DND-41 (cell line): ENCODE measurements around the gene STARD10.

Experiments
- ATAC-seq: fragments of 200-7000 bp; cut with Tn5 transposase; 3 replicates; pipeline ENCODE4 v1.9.1; 2021; ENCODE audit warnings: low read depth; ENCODE audit not compliant: insufficient read depth
- DNase-seq: peaks from one replicate; pipeline ENCODE4 v3.0.0-alpha.2; 2020
- H2AFZ ChIP-seq: 2 replicates; pipeline ENCODE4 v1.6.0; 2012; ENCODE audit warnings: low read depth, low read length
- H3K27ac ChIP-seq: 2 replicates; pipeline ENCODE4 v1.5.1; 2012; ENCODE audit warnings: low read length, inconsistent platforms
- H3K27me3 ChIP-seq: fragments of 200-600 bp; sonication (generic); 2 replicates; pipeline ENCODE4 v1.6.0; 2012; ENCODE audit warnings: low read length, mild to moderate bottlenecking, inconsistent platforms; ENCODE audit not compliant: insufficient read depth, poor library complexity
- H3K36me3 ChIP-seq: 2 replicates; pipeline ENCODE4 v1.5.1; 2012; ENCODE audit warnings: low read length, inconsistent platforms; ENCODE audit not compliant: insufficient read depth
- H3K4me1 ChIP-seq: 2 replicates; pipeline ENCODE4 v1.5.1; 2012; ENCODE audit warnings: mild to moderate bottlenecking, low read length; ENCODE audit not compliant: insufficient read depth
- H3K4me2 ChIP-seq: 2 replicates; pipeline ENCODE4 v1.6.0; 2012; ENCODE audit warnings: mild to moderate bottlenecking, moderate library complexity, low read length, inconsistent platforms; ENCODE audit not compliant: insufficient read depth
- H3K4me3 ChIP-seq, 2 experiments: fragments of 200-600 bp in 1 of 2; shearing (Covaris generic) in 1 of 2; 2 replicates each; pipeline ENCODE4 v1.5.1; 2012 to 2016; ENCODE audit warnings: inconsistent platforms in 2 of 2, low read length in 2 of 2, mild to moderate bottlenecking in 2 of 2, low read depth in 1 of 2, moderate library complexity in 1 of 2
- H3K79me2 ChIP-seq: 2 replicates; pipeline ENCODE4 v1.6.0; 2012; ENCODE audit warnings: low read length, inconsistent platforms; ENCODE audit not compliant: insufficient read depth
- H3K9ac ChIP-seq: 2 replicates; pipeline ENCODE4 v1.6.0; 2012; ENCODE audit warnings: low read depth, mild to moderate bottlenecking, inconsistent platforms, low read length, moderate library complexity
- H3K9me3 ChIP-seq: 2 replicates; pipeline ENCODE4 v1.5.1; 2012; ENCODE audit warnings: low read length, moderate library complexity, mild to moderate bottlenecking, inconsistent platforms; ENCODE audit not compliant: insufficient read depth, severe bottlenecking
- H4K20me1 ChIP-seq: 2 replicates; pipeline ENCODE4 v1.6.0; 2012; ENCODE audit warnings: low read length; ENCODE audit not compliant: insufficient read depth
- CTCF ChIP-seq: IDR thresholded peaks from 2 replicates; pipeline ENCODE4 v1.5.1; 2012; ENCODE audit warnings: borderline replicate concordance, low read length, moderate library complexity, mild to moderate bottlenecking; ENCODE audit not compliant: poor library complexity, severe bottlenecking; ENCODE audit errors: extremely low read depth
- EZH2 ChIP-seq: IDR thresholded peaks from 3 replicates; pipeline ENCODE4 v1.6.1; 2012; ENCODE audit warnings: borderline replicate concordance, low read depth, mild to moderate bottlenecking, moderate library complexity, low read length, inconsistent platforms; ENCODE audit not compliant: severe bottlenecking

The STARD10 gene

GRCh38 chr11:72771507-72771906 is 22.3 kb downstream of the STARD10 start:
- no peak overlapping the region for H3K9ac ChIP-seq

GRCh38 chr11:72770799-72771198 is 23.0 kb downstream of the STARD10 start:
- no peak for ATAC-seq
- no peaks in the 10 kb centered on the region for H3K27me3 ChIP-seq
- no peaks in the 10 kb centered on the region for H3K79me2 ChIP-seq
- no peak overlapping the region for H3K27ac ChIP-seq
- TF ChIP-seq EZH2 (no peak), CTCF (no peak)
- no peak overlapping the region for H2AFZ ChIP-seq
- H3K36me3 ChIP-seq: no peaks in the 10 kb centered on the region
- DNase-seq: no peak
- H4K20me1 ChIP-seq: peaks cover 3% of the 10 kb centered on the region; the same call in 1 of the 2 replicates
- H3K4me3 ChIP-seq: no peak overlapping the region
- H3K9me3 ChIP-seq: no peaks in the 10 kb centered on the region
- H3K9ac ChIP-seq: no peak overlapping the region
- no peaks in the 10 kb centered on the region for H3K4me1 ChIP-seq
- H3K4me2 ChIP-seq: no peak overlapping the region

More at GRCh38 chr11:72771507-72771906, 22.3 kb downstream of the STARD10 start:
- H4K20me1 ChIP-seq: peaks cover 3% of the 10 kb centered on the region; the same call in 1 of the 2 replicates
- TF ChIP-seq EZH2: no peak
- TF ChIP-seq CTCF: no peak
- H3K27me3 ChIP-seq: no peaks in the 10 kb centered on the region
- H3K36me3 ChIP-seq: no peaks in the 10 kb centered on the region
- DNase-seq (no peak), ATAC-seq (no peak)
- H3K9me3 ChIP-seq: no peaks in the 10 kb centered on the region
- H3K27ac ChIP-seq: no peak overlapping the region
- no peaks in the 10 kb centered on the region for H3K4me1 ChIP-seq
- H3K4me3 ChIP-seq: no peak overlapping the region
- H3K79me2 ChIP-seq: no peaks in the 10 kb centered on the region
- no peak overlapping the region for H3K4me2 ChIP-seq
- no peak overlapping the region for H2AFZ ChIP-seq

GRCh38 chr11:72769680-72770079 is 24.2 kb downstream of the STARD10 start:
- H3K36me3 ChIP-seq: no peaks in the 10 kb centered on the region
- no peaks in the 10 kb centered on the region; the same call in 1 of the 2 replicates for H4K20me1 ChIP-seq
- H3K4me1 ChIP-seq: no peaks in the 10 kb centered on the region
- no peak overlapping the region for H3K9ac ChIP-seq
- ATAC-seq (no peak), DNase-seq (no peak)
- no peak overlapping the region for H3K4me2 ChIP-seq
- no peaks in the 10 kb centered on the region for H3K27me3 ChIP-seq
- H3K27ac ChIP-seq: no peak overlapping the region
- no peaks in the 10 kb centered on the region for H3K9me3 ChIP-seq
- TF ChIP-seq CTCF (no peak), EZH2 (no peak)
- H3K4me3 ChIP-seq: no peak overlapping the region
- no peak overlapping the region for H2AFZ ChIP-seq
- H3K79me2 ChIP-seq: no peaks in the 10 kb centered on the region

- H3K4me3 ChIP-seq: no peak overlapping the region
- H3K4me1 ChIP-seq: no peaks in the 10 kb centered on the region
- no peak overlapping the region for H2AFZ ChIP-seq
- ATAC-seq: no peak
- no peaks in the 10 kb centered on the region for H3K27me3 ChIP-seq
- no peak overlapping the region for H3K9ac ChIP-seq
- H3K27ac ChIP-seq: no peak overlapping the region
- DNase-seq: no peak
- no peak overlapping the region for H3K4me2 ChIP-seq
- no peaks in the 10 kb centered on the region for H4K20me1 ChIP-seq
- H3K9me3 ChIP-seq: no peaks in the 10 kb centered on the region
- H3K79me2 ChIP-seq: no peaks in the 10 kb centered on the region
- TF ChIP-seq EZH2: no peak
- TF ChIP-seq CTCF: no peak
- H3K36me3 ChIP-seq: no peaks in the 10 kb centered on the region
These were observed 25.3 kb downstream of the STARD10 start for GRCh38 chr11:72768581-72768980.
